Raji (cell line): Measurements from ENCODE around the gene ALPI.

Experiments used
- POLR2A ChIP-seq: IDR thresholded peaks from 2 replicates; pipeline ENCODE4 v1.6.1; 2011; ENCODE audit warnings: low read depth, low read length, control low read depth; ENCODE audit not compliant: insufficient read depth

Gene ALPI

GRCh38 chr2:232420463-232421188 is 35.3 kb upstream of the ALPI start:
- no peak for TF ChIP-seq POLR2A

- no peak for TF ChIP-seq POLR2A
Measured at GRCh38 chr2:232421189-232421785, 34.7 kb upstream of the ALPI start.

- no peak for TF ChIP-seq POLR2A
Measured at GRCh38 chr2:232422051-232422450, 33.9 kb upstream of the ALPI start.

DNA sequence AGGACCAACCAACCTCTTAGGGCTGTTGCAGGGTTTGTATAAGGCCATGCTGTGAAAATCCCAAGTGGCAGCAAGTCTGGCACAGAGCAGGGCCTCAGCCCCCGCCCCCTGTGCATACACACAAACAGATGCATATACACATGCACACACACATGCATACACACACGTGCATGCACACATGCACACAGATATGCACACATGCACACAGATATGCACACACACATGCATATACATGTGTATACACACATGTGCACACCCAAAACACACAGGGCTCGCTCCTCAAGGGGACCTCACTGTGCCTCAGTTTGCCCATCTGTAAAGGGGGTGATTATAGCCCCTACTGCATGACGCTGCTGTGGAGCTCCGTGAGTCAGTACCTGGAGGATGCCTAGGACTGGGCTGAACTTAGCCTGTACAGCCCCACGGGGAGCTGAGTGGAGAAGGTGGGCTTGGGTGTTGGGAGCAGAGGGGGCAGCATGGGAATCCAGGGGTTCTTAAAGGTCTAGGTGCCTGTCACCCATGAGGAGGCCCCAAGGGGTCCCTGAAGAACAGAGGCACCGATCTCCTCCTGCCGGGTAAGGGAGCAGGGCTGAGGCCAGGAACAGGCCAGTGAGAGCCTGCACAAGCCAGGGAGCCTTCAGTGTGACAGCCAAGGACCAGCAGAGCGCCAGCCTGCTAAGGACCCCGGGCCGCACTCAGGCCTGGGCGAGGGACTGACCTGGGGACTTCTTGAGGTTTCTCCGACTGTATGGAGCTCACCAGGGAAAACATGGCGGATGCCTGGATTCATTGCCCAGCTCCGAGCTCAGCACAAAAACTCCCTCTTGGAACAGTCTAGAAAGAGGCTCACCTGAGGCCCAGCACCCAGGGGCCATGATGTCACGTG is 24.0 kb upstream of the ALPI start:
- TF ChIP-seq POLR2A = no peak

DNA sequence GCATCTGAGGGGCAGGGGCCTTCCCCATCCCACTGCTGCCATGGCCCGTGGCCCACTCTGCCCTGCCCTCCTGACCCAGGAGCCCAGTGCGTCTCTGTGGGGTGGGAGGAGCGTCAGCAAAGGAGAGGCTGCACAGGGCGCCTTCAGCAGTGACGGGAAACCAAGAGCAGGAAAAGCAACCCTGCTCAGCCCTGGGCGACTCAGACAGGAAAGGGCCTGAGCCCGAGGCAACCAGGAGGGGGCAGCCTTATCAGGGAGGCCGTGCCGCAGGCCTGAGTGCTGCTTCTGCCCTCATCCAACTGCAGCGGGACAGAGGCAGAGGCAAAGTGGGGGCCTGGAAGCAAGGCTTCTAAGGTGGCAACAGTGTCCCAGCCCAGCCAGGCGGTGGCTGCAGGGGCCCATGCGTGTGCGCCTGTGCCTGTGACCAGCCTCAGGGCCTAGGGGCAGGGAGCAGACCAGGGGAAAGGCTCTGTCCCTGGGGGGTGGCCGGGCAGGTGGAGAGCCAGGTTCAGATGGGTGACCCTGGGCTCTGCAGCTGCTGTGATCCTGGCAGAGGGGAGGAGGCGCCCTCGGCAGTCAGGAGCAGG is 23.3 kb upstream of the ALPI start:
- TF ChIP-seq POLR2A = no peak

- TF ChIP-seq POLR2A = no peak
Measured at GRCh38 chr2:232434091-232434490, 21.9 kb upstream of the ALPI start.

DNA sequence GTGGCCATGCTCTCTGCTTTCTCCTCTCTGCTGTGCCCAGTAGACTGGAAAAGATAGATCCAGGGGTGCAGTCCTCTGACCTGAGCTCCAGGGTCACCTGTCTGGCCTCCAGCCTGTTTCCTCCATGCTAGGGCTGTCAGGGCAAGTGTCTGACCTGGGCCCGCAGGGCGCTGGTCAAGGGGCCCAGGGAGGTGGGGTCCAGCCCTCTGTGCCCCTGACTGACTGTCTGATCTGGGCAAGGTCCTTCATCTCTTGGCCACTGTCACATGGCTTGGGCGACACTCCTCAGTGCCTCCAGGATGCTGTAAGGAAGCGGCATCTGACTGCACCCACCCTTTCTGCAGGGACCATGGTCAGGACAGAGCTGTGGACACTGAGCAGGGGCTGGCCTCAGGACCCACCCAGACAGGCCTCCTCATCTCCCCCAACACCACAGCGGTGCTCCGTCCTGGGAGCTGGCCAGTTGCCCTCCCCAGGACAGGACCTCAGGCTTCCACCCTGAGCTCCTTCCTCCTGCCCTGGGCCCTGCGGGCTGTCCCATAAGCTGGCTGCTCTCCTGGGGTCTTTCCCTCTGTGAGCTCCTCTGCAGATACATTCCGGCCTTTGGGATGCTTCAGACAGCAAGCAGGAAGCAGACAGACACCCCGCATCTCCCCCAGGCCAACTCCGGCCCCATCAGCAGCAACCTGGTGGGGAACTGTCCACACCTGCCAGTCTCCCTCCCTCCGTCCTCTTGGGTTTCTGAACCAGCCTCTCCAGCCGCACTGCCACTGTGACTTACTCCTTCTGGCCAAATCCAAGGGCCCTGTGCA is 21.2 kb upstream of the ALPI start:
- no peak for TF ChIP-seq POLR2A

DNA sequence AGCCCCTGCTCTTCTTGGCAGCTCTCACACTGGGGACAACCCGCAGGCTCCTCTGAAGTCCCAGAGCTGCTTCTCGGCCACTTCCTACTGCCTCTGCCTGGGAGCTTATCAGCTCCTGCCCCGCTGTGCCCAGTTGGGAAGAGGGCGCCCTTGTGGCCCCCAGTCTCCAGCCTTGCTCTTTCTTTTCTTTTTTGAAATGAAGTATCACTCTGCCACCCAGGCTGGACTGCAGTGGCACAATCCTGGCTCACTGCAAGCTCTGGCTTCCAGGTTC is 20.6 kb upstream of the ALPI start:
- no peak for TF ChIP-seq POLR2A

- no peak for TF ChIP-seq POLR2A
Measured at GRCh38 chr2:232435805-232436204, 20.1 kb upstream of the ALPI start.

DNA sequence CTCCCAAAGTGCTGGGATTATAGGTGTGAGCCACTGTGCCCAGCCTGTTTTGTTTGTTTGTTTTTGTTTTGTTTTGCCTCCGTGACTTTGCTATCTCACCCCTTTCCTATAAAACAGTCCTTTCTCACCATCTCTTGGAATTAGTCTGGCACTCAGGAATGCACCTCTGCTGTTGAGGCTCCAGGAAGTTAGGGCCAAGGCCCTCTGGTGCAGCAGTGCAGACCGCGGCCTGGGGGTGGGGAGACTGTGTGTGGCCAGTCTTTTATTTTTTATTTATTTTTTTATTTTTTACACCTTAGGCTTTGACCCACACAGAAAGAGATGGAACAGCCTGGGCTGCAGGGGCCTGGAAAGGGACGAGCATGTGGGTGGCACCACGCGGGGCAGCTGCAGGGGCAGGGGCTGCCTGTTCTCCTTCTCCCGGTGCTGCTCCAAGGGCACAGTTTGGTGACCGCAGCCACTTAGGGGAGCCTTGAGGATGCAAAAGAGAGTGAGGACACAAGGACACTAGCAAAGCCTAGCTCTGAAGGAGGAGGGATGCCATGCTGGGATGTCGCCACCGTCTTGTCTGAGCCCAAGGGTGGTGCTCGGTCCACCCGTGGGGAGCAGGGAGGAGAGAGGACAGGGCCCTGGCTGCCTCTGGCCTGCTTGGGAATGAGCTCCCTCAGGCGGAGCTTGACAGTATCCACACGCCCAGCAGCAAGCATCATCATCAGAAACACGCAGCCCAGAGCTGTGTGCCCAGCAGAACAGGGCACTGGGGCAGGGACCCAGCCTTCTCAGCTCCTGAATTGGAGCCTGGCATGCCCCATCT is 19.4 kb upstream of the ALPI start:
- TF ChIP-seq POLR2A = no peak

DNA sequence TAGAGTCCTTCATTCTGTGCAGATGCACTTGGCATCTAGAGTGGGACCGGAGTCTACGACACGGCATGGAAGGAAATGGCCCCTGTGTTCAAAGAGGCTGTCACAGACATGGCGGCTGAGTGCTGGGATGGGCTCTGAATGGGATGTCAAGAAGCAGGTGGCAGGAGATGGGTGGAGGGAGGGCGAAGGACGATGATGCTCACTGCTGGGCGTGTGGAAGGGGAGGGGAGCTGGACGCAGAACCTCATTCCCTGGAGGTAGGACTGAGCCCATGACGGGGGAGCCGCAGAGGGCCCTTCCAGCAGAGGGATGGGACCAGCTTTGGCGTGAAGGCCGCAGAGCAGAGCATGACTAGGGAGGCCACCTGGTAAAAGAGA is 18.8 kb upstream of the ALPI start:
- no peak for TF ChIP-seq POLR2A

- no peak for TF ChIP-seq POLR2A
Measured at GRCh38 chr2:232438091-232438490, 17.9 kb upstream of the ALPI start.

DNA sequence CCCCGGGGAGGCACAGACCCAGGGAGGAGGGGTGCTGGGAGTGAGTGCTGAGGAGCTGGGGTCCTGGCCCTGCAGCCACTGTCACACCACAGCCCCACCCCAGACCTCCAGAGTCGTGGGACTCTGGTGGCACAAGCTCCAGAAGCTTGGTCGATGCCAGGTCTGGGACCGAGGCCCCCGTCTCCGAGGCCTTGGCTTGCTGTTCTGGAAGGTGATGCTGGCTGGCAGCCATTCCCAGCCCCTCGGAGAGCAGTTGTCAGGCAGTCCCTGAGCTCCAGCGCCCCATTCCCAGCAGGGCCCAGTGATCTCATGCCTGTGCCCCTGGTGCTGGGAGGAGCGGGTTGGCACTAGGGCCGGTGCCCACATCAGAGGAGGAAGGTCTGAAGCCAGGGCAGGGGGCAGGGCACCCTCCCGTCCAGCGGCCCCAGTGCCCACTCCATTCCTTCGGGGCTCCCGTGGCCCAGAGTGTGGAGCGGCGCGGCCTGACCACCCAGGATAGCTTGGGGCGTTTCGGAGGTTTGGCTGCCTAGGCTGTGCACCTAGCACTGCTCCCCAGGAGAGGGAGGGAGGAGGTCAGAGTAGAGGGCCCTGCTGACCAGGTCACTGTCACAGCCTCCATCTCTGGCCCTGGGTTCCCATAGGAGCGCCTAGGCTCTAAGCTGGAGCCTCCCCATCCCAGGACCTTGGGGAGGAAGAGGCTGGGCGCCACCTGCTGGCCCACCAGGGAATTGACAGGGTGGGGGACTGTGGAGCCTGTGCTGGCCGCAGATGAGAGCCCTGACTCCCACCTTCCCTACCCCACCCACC is 16.8 kb upstream of the ALPI start:
- TF ChIP-seq POLR2A = no peak
